PC-3 (cell line): ENCODE data around the gene DTNB. TPM values are rescaled to one million over a fixed set of nuclear protein-coding genes. Genes with fewer than 3 reads are reported as not detected.

Source experiments
- ATAC-seq: fragments of 200-7000 bp; cut with Tn5 transposase; 2 replicates; pipeline ENCODE4 v1.9.1; 2020; ENCODE audit warnings: mild to moderate bottlenecking, moderate library complexity
- BruUV-seq: library from RNA; stranded (reverse); fragments of 400-500 nt; replicated peaks from 2 replicates; lab custom pipeline; 2021; lab: Mats Ljungman, UMichigan
- CTCF ChIA-PET: fragments of 300-600 bp; sonication (Branson Sonifier 250); formaldehyde crosslinking; loops from one replicate; lab custom pipeline; 2022; ENCODE audit warnings: antibody characterized with exemption; lab: Charles Lee
- POLR2A ChIA-PET: fragments of 300-600 bp; sonication (Branson Sonifier 250); formaldehyde crosslinking; loops from one replicate; lab custom pipeline; 2022; ENCODE audit warnings: antibody characterized with exemption; ENCODE audit not compliant: unreplicated experiment; lab: Charles Lee
- DNase-seq: peaks from one replicate; pipeline ENCODE4 v3.0.0-alpha.2; 2015
- H2AFZ ChIP-seq: fragments of 300-600 bp; sonication (generic); 2 replicates; pipeline ENCODE4 v1.6.0; 2016; ENCODE audit warnings: antibody characterized with exemption, low read length
- H3F3A ChIP-seq: fragments of 300-600 bp; sonication (generic); one replicate; pipeline ENCODE4 v1.6.0; 2017; ENCODE audit warnings: antibody characterized with exemption, low read length, control low read depth, mild to moderate bottlenecking; ENCODE audit not compliant: unreplicated experiment
- H3K27ac ChIP-seq: fragments of 300-600 bp; sonication (generic); 2 replicates; pipeline ENCODE4 v1.5.1; 2016; ENCODE audit warnings: mild to moderate bottlenecking, low read length
- H3K27me3 ChIP-seq: fragments of 300-600 bp; sonication (generic); 2 replicates; pipeline ENCODE4 v1.6.1; 2016; ENCODE audit warnings: low read length, mixed read lengths
- H3K36me3 ChIP-seq: fragments of 300-600 bp; sonication (generic); 2 replicates; pipeline ENCODE4 v1.6.1; 2016; ENCODE audit warnings: low read depth, mixed run types, low read length, mixed read lengths
- H3K4me1 ChIP-seq: fragments of 300-600 bp; sonication (generic); 2 replicates; pipeline ENCODE4 v1.5.1; 2016; ENCODE audit warnings: low read length; ENCODE audit not compliant: insufficient read depth
- H3K4me2 ChIP-seq: fragments of 300-600 bp; sonication (generic); 2 replicates; pipeline ENCODE4 v1.6.0; 2016; ENCODE audit warnings: low read length
- H3K4me3 ChIP-seq: fragments of 300-600 bp; sonication (generic); 2 replicates; pipeline ENCODE4 v1.5.1; 2016; ENCODE audit warnings: mild to moderate bottlenecking, low read length, mixed read lengths
- H3K79me2 ChIP-seq: fragments of 300-600 bp; sonication (generic); 2 replicates; pipeline ENCODE4 v1.6.1; 2017; ENCODE audit warnings: low read length, mixed read lengths
- H3K9ac ChIP-seq: fragments of 300-600 bp; sonication (generic); 2 replicates; pipeline ENCODE4 v1.6.0; 2016; ENCODE audit warnings: mild to moderate bottlenecking, low read length
- H3K9me2 ChIP-seq: fragments of 300-600 bp; sonication (generic); replicated peaks from 2 replicates; pipeline ENCODE4 v1.6.1; 2016; ENCODE audit warnings: mixed run types, low read length, mixed read lengths
- H3K9me3 ChIP-seq: fragments of 300-600 bp; sonication (generic); 2 replicates; pipeline ENCODE4 v1.6.1; 2016; ENCODE audit warnings: low read length, mixed read lengths
- H4K20me1 ChIP-seq: fragments of 300-600 bp; sonication (generic); 2 replicates; pipeline ENCODE4 v1.6.1; 2016; ENCODE audit warnings: low read length, mixed read lengths
- EZH2 ChIP-seq: fragments of 300-600 bp; sonication (generic); IDR thresholded peaks from one replicate; pipeline ENCODE4 v1.6.1; 2017; ENCODE audit warnings: antibody characterized with exemption, mild to moderate bottlenecking, low read length; ENCODE audit not compliant: unreplicated experiment
- EZH2phosphoT487 ChIP-seq: fragments of 300-600 bp; sonication (generic); IDR thresholded peaks from 2 replicates; pipeline ENCODE4 v1.6.1; 2018; ENCODE audit warnings: mild to moderate bottlenecking, antibody characterized with exemption, low read length, borderline replicate concordance
- intact Hi-C: fragments of 100-400 bp; cut with micrococcal nuclease; formaldehyde crosslinking; loops from 2 replicates; pipeline ENCODE4 v1.9.0; 2023
- total RNA-seq: library from RNA; depleted of rRNA; stranded (reverse); fragments of >200 nt; gene quantifications from 2 replicates; pipeline ENCODE4 v1.2.3, GENCODE V29; 2014
- TF ChIP-seq, protein P1 (sequence below): fragments of 300-600 bp; sonication (generic); conservative IDR thresholded peaks from 2 replicates; pipeline ENCODE4 v1.5.1; 2017; ENCODE audit warnings: antibody characterized with exemption, low read depth, mild to moderate bottlenecking, low read length

DTNB gene
- total RNA-seq, 1 experiment from 2014 or later: 23.1 TPM

DNA sequence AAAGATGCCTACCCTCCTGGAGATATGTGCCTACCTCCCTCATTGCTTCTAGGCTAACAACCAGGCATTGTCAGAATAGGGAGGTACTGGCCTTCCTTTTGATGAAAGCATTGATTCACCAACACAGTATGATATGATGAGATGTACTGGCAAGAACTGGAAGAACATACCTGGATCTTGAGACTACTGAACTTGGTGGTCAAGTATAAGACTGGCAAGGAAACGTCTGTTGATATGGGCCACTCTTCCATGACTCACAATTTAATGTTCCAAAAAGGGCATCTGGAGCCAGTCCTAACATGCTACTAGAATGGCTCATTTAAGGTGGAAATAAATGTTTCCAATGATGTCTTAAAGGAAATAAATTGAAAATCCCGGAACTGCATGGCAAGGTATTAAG is 18.1 kb downstream of the DTNB start:
- Histone ChIP-seq H3K4me1 (no peaks in the 10 kb centered on the region; the same call in 1 of the 2 replicates), H3K4me2 (no peak overlapping the region), H3K9ac (no peak overlapping the region), H2AFZ (no peak overlapping the region), H3K9me2 (no peaks in the 10 kb centered on the region), H3K27ac (no peak overlapping the region), H3K9me3 (no peaks in the 10 kb centered on the region), H4K20me1 (no peaks in the 10 kb centered on the region), H3K79me2 (peaks cover 27% of the 10 kb centered on the region; the same call in 1 of the 2 replicates), H3K36me3 (no peaks in the 10 kb centered on the region), H3K27me3 (no peaks in the 10 kb centered on the region), H3F3A (no peaks in the 10 kb centered on the region), H3K4me3 (no peak overlapping the region)
- ChIA-PET POLR2A (no interaction called here), CTCF (no interaction called here)
- intact Hi-C loops: no loop called here
- TF ChIP-seq EZH2 (no peak), EZH2phosphoT487 (no peak)
- TF ChIP-seq, protein P1, sequence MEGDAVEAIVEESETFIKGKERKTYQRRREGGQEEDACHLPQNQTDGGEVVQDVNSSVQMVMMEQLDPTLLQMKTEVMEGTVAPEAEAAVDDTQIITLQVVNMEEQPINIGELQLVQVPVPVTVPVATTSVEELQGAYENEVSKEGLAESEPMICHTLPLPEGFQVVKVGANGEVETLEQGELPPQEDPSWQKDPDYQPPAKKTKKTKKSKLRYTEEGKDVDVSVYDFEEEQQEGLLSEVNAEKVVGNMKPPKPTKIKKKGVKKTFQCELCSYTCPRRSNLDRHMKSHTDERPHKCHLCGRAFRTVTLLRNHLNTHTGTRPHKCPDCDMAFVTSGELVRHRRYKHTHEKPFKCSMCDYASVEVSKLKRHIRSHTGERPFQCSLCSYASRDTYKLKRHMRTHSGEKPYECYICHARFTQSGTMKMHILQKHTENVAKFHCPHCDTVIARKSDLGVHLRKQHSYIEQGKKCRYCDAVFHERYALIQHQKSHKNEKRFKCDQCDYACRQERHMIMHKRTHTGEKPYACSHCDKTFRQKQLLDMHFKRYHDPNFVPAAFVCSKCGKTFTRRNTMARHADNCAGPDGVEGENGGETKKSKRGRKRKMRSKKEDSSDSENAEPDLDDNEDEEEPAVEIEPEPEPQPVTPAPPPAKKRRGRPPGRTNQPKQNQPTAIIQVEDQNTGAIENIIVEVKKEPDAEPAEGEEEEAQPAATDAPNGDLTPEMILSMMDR: no peak
- DNase-seq: no peak
- ATAC-seq: no peak
- BruUV-seq: no TSS peak

DNA sequence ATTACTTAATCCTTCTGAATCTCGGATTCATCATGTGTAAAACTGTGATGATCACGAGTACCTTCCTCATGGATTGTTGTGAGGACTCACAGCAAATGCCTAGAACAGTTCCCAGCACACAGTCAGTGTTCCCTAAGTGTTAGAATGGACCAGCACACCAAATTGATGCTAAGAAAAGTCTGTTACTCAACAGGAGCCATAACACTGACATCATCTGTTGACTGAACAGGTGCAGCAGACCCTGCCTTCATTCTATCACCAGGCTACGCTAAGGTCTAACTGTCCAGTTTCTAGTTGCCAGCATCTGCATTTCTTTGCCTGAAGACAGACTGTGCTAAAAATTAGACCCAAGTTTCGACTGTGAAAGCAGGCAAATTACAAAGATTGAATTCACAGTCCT is 18.6 kb downstream of the DTNB start:
- Histone ChIP-seq H3K4me3 (no peak overlapping the region), H3K27ac (no peak overlapping the region), H3K79me2 (peaks cover 22% of the 10 kb centered on the region; the same call in 1 of the 2 replicates), H3K4me1 (no peaks in the 10 kb centered on the region; the same call in 1 of the 2 replicates), H3K9ac (no peak overlapping the region), H2AFZ (no peak overlapping the region), H3F3A (no peaks in the 10 kb centered on the region), H3K36me3 (no peaks in the 10 kb centered on the region), H3K9me3 (no peaks in the 10 kb centered on the region), H4K20me1 (no peaks in the 10 kb centered on the region), H3K27me3 (no peaks in the 10 kb centered on the region), H3K9me2 (no peaks in the 10 kb centered on the region), H3K4me2 (no peak overlapping the region)
- DNase-seq: no peak
- no peak for ATAC-seq
- no TSS peak for BruUV-seq
- no peak for TF ChIP-seq EZH2
- TF ChIP-seq EZH2phosphoT487: no peak
- TF ChIP-seq, protein P1: no peak
- ChIA-PET POLR2A (no interaction called here), CTCF (no interaction called here)
- intact Hi-C loops: no loop called here

DNA sequence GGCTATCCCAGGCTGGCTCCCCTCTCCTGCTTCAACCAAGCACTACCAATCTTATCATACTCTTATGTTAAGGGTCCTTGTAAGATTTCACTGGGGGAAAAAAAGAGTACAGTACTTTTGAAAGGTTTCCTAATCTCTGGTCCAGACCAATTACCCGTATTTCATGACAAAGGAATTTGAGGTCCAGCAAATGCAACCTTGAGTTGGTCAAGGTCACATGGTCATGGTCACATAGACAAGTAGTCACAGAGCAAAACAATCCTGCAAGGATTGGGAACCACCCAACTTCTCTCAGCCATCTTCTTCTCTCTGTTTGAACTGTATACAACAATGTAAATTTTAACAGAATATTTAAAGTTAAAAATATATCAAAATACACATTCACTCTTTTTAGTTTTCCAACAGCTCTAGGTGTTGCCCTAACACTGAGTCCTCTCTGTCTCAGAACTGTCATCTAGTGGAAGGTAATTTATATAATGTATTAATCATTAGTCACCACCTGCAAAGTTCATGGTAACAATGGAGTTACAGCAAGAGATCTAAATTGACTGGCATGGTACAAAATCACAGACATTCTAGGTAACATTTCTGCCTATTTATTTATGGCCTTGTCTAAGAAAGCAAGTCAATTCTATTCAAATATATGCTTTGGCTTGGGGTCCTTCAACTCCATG is 21.5 kb downstream of the DTNB start:
- H3K4me3 ChIP-seq: no peak overlapping the region
- ChIA-PET POLR2A (no interaction called here), CTCF (interaction anchor here (1.0 to 1.2 kb wide), 2 partner anchors 13 to 45 kb away, joined by 4 to 5 read pairs; no protein-coding TSS in a partner anchor)
- no TSS peak for BruUV-seq
- H3F3A ChIP-seq: no peaks in the 10 kb centered on the region
- H3K27ac ChIP-seq: no peak overlapping the region
- H3K4me1 ChIP-seq: no peaks in the 10 kb centered on the region; the same call in 1 of the 2 replicates
- no peak overlapping the region for H3K4me2 ChIP-seq
- 0 out of 2 replicates have a peak, but pooled peaks cover 10% of the 10 kb centered on the region for H3K79me2 ChIP-seq
- DNase-seq: no peak
- peak; percentile 42; the same call in 1 of the 2 replicates for ATAC-seq
- H4K20me1 ChIP-seq: no peaks in the 10 kb centered on the region
- no peaks in the 10 kb centered on the region for H3K36me3 ChIP-seq
- TF ChIP-seq, protein P1: no peak
- TF ChIP-seq EZH2phosphoT487 (no peak), EZH2 (no peak)
- no peaks in the 10 kb centered on the region for H3K9me3 ChIP-seq
- H3K9me2 ChIP-seq: no peaks in the 10 kb centered on the region
- H3K9ac ChIP-seq: no peak overlapping the region
- intact Hi-C loops: no loop called here
- H3K27me3 ChIP-seq: no peaks in the 10 kb centered on the region
- H2AFZ ChIP-seq: no peak overlapping the region
